SIG-M5 treated with dmso at 0.1 percent for 504 hours (cell line): ENCODE data around the gene OSBPL3.
"Not testable (repeated sequence)": the region's sequence is repeated elsewhere in the genome, so short reads cannot be mapped to it uniquely, and the experiment has no call there.

ENCODE experiments used
- DNase-seq: peaks from one replicate; lab custom pipeline; 2025; ENCODE audit not compliant: unreplicated experiment; lab: John Stamatoyannopoulos, UW

Gene OSBPL3, protein sequence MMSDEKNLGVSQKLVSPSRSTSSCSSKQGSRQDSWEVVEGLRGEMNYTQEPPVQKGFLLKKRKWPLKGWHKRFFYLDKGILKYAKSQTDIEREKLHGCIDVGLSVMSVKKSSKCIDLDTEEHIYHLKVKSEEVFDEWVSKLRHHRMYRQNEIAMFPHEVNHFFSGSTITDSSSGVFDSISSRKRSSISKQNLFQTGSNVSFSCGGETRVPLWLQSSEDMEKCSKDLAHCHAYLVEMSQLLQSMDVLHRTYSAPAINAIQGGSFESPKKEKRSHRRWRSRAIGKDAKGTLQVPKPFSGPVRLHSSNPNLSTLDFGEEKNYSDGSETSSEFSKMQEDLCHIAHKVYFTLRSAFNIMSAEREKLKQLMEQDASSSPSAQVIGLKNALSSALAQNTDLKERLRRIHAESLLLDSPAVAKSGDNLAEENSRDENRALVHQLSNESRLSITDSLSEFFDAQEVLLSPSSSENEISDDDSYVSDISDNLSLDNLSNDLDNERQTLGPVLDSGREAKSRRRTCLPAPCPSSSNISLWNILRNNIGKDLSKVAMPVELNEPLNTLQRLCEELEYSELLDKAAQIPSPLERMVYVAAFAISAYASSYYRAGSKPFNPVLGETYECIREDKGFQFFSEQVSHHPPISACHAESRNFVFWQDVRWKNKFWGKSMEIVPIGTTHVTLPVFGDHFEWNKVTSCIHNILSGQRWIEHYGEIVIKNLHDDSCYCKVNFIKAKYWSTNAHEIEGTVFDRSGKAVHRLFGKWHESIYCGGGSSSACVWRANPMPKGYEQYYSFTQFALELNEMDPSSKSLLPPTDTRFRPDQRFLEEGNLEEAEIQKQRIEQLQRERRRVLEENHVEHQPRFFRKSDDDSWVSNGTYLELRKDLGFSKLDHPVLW

GRCh38 chr7:24979863-24980533, at the start of gene OSBPL3:
Gene OSBPL3, minus strand, starts transcription at chr7:24980178. Its CDS starts 87,706 bp downstream, at chr7:24892472.
- DNase-seq: peak; percentile 89

GRCh38 chr7:25029075-25029474, 49.1 kb upstream of the OSBPL3 start:
- no peak for DNase-seq

DNA sequence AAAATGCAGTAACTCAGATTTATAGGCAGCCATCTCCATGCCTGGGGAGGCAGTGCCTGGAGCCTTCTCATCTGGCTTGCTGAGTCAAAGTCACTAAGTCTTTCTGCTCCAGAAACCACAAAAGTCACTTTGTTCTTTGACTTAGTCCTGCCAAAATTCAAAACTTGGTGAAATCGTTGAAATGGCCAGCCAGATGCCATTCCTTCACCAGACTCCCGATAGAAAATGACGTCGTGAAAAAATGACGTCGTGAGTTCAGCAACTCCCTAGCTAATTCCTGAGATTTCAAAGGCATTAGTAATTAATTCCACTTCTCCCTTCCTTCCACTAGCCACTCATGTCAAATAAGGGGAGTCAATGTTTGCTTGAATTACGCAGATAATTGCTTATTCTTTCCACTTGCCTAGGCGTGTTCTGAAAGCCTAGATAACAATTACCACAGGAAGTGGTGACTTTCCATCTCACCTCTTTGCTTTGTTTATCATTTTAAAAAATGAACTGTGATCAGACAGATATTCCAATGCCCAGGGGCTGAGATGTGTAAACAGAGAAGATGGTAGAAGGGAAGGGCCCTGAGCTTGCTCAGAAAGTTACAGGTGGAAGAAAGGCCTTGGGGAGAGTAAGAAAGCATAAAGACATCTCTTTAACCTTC, 48.5 kb upstream of the OSBPL3 start:
- DNase-seq: no peak

GRCh38 chr7:25026156-25026555, 46.2 kb upstream of the OSBPL3 start:
- no peak for DNase-seq

DNA sequence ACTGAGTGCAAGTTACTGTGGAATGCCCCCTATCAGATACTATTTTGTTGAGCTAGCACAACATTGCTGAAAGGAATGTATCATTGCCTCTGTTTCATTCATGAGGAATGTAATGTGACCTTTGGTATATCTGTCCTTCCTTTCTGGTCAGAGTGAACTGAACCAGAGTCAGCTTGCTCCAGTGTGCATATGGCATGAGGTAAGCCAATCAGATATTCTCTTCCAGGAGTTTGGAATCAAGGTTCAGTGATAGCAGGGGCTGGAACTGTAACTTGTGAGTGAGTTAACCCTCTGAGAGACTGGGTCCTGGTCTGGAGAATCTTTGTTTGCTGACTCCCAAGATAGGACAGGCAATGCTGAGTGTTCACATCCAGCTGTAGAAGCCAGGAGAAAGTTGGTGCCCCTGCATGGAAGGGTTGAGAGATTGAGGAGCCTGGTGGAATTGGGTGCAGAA, 45.3 kb upstream of the OSBPL3 start:
- DNase-seq: no peak

DNA sequence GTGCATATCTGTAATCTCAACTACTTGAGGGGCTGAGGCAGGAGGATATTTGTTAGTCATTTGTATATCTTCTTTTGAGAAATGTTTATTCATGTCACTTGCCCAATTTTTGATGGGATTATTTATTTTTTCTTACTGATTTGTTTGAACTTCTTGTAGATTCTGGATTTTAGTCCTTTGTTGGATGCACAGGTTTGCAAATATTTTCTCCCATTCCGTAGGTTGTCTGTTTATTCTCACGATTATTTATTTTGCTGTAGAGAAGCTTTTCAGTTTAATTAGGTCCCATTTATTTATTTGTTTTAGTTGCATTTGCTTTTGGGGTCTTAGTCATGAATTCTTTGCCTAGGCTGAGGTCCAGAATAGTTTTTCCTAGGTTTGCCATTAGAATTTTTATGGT, 44.1 kb upstream of the OSBPL3 start:
- DNase-seq: no peak

- DNase-seq: not testable (repeated sequence)
Observed at GRCh38 chr7:25017671-25018070, 37.7 kb upstream of the OSBPL3 start.

GRCh38 chr7:25014756-25015155, 34.8 kb upstream of the OSBPL3 start:
- no peak for DNase-seq

- not testable (repeated sequence) for DNase-seq
Observed at GRCh38 chr7:25012710-25013109, 32.7 kb upstream of the OSBPL3 start.

DNA sequence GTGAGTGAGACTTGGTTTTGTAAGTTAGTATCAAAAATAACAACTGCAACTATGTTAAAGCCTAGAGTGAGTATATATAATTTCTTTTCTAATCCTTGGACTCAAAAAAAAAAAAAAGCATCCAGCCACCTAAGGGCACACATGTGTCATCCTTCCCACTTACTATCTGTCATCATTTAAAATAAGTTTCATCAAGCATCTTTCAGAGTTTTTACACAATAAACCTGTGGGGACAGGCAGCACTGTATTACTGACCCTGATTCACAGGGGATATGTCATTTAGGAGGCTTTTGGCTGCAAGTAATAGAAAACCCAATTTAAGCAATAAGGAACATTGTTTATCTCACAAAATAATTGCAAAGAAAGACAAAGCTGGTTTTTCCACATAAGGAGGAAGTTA, 32.3 kb upstream of the OSBPL3 start:
- no peak for DNase-seq

DNA sequence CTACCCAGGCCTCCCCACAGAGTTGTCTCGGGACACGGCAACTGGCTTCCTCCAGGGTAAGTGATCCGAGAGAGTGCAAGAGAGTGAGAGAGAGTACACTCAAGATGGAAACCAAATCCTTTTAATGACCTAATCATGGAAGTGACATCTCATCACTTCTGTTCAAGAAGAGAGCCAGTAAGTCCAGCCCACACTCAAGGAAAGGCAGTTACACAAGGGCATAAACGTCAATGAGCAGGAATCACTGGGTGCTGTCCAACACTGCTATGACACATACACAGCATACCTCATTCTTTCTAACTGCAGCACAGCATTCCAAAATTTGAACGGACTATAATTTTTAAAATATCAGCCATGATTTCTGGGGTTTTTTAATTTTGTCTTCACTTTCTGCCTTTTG, 29.3 kb upstream of the OSBPL3 start:
- DNase-seq: no peak

- DNase-seq: no peak
Observed at GRCh38 chr7:25007668-25008067, 27.7 kb upstream of the OSBPL3 start.

GRCh38 chr7:25006276-25006675, 26.3 kb upstream of the OSBPL3 start:
- DNase-seq: no peak

- DNase-seq: no peak
Observed at GRCh38 chr7:25005658-25006057, 25.7 kb upstream of the OSBPL3 start.

GRCh38 chr7:25002786-25003185, 22.8 kb upstream of the OSBPL3 start:
- no peak for DNase-seq

- DNase-seq: no peak
Observed at GRCh38 chr7:24995466-24995865, 15.5 kb upstream of the OSBPL3 start.

DNA sequence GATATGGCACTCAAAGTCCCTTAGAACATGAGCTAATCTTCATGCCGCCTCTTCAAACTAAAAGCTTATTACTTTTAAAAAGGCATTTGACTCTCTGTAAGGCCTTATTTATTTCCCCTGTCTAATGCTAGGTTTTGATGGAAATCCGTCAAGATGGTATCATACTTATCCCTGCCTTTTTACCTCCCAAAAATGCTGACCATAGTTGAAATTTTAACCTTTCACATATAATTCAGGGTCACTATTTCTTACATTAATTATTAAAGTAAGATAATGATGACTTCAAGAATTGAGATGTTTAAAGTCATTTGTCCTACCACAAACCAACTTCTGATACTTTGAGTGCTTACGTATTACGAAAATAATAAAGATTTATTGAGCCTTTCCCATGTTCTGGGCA, 12.3 kb upstream of the OSBPL3 start:
- DNase-seq: no peak

DNA sequence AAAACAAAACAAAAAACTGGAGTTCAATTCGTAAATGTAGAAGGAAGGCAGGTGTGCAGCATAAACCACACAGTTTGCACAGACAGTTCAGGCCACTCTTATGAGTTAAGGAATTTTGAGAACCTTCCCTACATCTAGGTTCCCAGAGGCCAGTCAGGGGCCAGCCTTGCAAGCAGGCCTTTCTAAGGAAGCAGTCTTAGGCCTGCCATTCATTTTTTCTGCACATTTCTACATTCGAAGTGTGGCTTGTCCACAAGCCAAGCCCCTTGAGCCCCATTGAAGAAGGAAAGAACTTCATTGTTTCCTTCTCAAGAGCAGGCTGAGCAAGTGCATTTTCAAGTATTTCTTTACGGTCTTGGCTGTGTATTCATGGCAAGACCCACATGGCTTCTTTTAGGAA, 11.4 kb upstream of the OSBPL3 start:
- DNase-seq: no peak

- no peak for DNase-seq
Observed at GRCh38 chr7:24987331-24987842, 7.4 kb upstream of the OSBPL3 start.

GRCh38 chr7:24982917-24983316, 2.9 kb upstream of the OSBPL3 start:
- no peak for DNase-seq
